Measurements from ENCODE around the gene CERT1.

CERT1 gene

DNA sequence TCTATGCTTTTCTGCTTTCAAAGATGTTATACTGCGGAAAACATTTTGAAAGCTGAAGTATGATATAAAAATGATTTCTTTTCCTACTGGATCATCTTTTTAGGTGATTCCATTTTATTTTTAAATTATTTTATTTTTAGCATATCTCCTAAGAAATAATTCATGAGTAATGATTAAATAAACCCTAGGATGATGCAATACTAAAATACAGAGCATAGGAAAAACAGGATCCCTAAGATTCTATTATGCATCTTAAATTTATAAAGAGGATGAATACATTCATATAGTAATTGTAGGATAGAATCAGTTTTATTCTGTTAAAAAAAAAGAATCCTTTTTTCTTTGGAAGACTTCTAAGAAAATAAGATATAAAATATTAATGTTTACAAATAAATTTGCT is 11.1 kb upstream of the CERT1 start:
- peaks cover 13% of the 10 kb centered on the region for H3K4me1 ChIP-seq (ENCODE audit: insufficient read depth, low read length, poor library complexity, severe bottlenecking)
- no peak overlapping the region for H3K4me2 ChIP-seq (ENCODE audit: low read depth, low read length, poor library complexity, severe bottlenecking)
- H3K27me3 ChIP-seq (ENCODE audit: insufficient read depth, low read length, poor library complexity, severe bottlenecking): peaks cover 3% of the 10 kb centered on the region
- H3K9ac ChIP-seq (ENCODE audit: low read depth, low read length, poor library complexity, severe bottlenecking): no peak overlapping the region
- H4K20me1 ChIP-seq (ENCODE audit: insufficient read depth, low read length, poor library complexity, severe bottlenecking): peaks cover 33% of the 10 kb centered on the region
- H3F3A ChIP-seq (ENCODE audit: low read depth): no peaks in the 10 kb centered on the region; the same call in 1 of the 2 replicates
- H2AFZ ChIP-seq (ENCODE audit: low read length): no peak overlapping the region
- H3K36me3 ChIP-seq (ENCODE audit: insufficient read depth, low read length): peaks cover 18% of the 10 kb centered on the region
- no peak overlapping the region for H3K4me3 ChIP-seq (ENCODE audit: low read length, poor library complexity, severe bottlenecking)
- peaks cover 20% of the 10 kb centered on the region for H3K9me3 ChIP-seq (ENCODE audit: insufficient read depth, low read depth, low read length)
- TF ChIP-seq EZH2phosphoT487 (IDR thresholded peaks at IDR 0.05; ENCODE audit: borderline replicate concordance): no peak
- no peak for TF ChIP-seq CTCF (conservative IDR thresholded peaks at IDR 0.05; ENCODE audit: low read length)
- peaks cover 82% of the 10 kb centered on the region for H3K79me2 ChIP-seq (ENCODE audit: insufficient read depth, low read length)
- no peaks in the 10 kb centered on the region for H3K9me2 ChIP-seq (replicated peaks; ENCODE audit: low read depth, low read length)

DNA sequence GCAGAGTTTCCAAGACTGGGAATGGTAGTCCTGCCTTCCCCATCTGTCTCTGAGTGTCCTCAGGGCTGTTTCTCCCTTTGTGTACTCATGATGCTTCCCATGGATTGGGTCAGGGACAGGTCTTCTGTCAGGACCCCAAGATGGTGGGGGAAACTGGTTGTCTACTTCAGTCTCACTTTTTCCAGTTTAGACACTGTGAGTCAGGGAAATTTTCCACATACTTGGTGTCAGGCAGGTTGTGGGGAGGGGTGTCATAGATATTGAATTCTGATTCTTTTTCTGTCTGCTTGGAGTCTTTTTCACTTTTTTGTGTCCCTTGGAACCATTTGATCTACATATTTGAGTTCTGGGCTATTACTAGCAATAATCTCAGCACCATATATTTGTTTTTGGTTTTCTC is 10.6 kb upstream of the CERT1 start:
- H2AFZ ChIP-seq (ENCODE audit: low read length): no peak overlapping the region
- H3K4me3 ChIP-seq (ENCODE audit: low read length, poor library complexity, severe bottlenecking): no peak overlapping the region
- peaks cover 33% of the 10 kb centered on the region for H4K20me1 ChIP-seq (ENCODE audit: insufficient read depth, low read length, poor library complexity, severe bottlenecking)
- no peak overlapping the region for H3K9ac ChIP-seq (ENCODE audit: low read depth, low read length, poor library complexity, severe bottlenecking)
- peaks cover 3% of the 10 kb centered on the region for H3K27me3 ChIP-seq (ENCODE audit: insufficient read depth, low read length, poor library complexity, severe bottlenecking)
- H3K4me2 ChIP-seq (ENCODE audit: low read depth, low read length, poor library complexity, severe bottlenecking): no peak overlapping the region
- H3K9me2 ChIP-seq (replicated peaks; ENCODE audit: low read depth, low read length): no peaks in the 10 kb centered on the region
- peaks cover 18% of the 10 kb centered on the region for H3K4me1 ChIP-seq (ENCODE audit: insufficient read depth, low read length, poor library complexity, severe bottlenecking)
- no peaks in the 10 kb centered on the region for H3F3A ChIP-seq (ENCODE audit: low read depth)
- H3K36me3 ChIP-seq (ENCODE audit: insufficient read depth, low read length): peaks cover 18% of the 10 kb centered on the region
- TF ChIP-seq CTCF (conservative IDR thresholded peaks at IDR 0.05; ENCODE audit: low read length) (no peak), EZH2phosphoT487 (IDR thresholded peaks at IDR 0.05; ENCODE audit: borderline replicate concordance) (no peak)
- H3K9me3 ChIP-seq (ENCODE audit: insufficient read depth, low read depth, low read length): peaks cover 20% of the 10 kb centered on the region
- H3K79me2 ChIP-seq (ENCODE audit: insufficient read depth, low read length): peaks cover 85% of the 10 kb centered on the region

- Histone ChIP-seq H4K20me1 (ENCODE audit: insufficient read depth, low read length, poor library complexity, severe bottlenecking) (peaks cover 31% of the 10 kb centered on the region), H3K4me3 (ENCODE audit: low read length, poor library complexity, severe bottlenecking) (no peak overlapping the region), H3K79me2 (ENCODE audit: insufficient read depth, low read length) (peaks cover 85% of the 10 kb centered on the region), H3K27me3 (ENCODE audit: insufficient read depth, low read length, poor library complexity, severe bottlenecking) (peaks cover 3% of the 10 kb centered on the region), H3F3A (ENCODE audit: low read depth) (no peaks in the 10 kb centered on the region), H3K9ac (ENCODE audit: low read depth, low read length, poor library complexity, severe bottlenecking) (no peak overlapping the region), H3K4me2 (ENCODE audit: low read depth, low read length, poor library complexity, severe bottlenecking) (no peak overlapping the region), H3K4me1 (ENCODE audit: insufficient read depth, low read length, poor library complexity, severe bottlenecking) (peaks cover 24% of the 10 kb centered on the region), H3K36me3 (ENCODE audit: insufficient read depth, low read length) (peaks cover 18% of the 10 kb centered on the region), H3K9me3 (ENCODE audit: insufficient read depth, low read depth, low read length) (peaks cover 20% of the 10 kb centered on the region), H3K9me2 (replicated peaks; ENCODE audit: low read depth, low read length) (no peaks in the 10 kb centered on the region), H2AFZ (ENCODE audit: low read length) (no peak overlapping the region)
- no peak for TF ChIP-seq CTCF (conservative IDR thresholded peaks at IDR 0.05; ENCODE audit: low read length)
- TF ChIP-seq EZH2phosphoT487 (IDR thresholded peaks at IDR 0.05; ENCODE audit: borderline replicate concordance): no peak
These were observed 9.8 kb upstream of the CERT1 start for GRCh38 chr5:75521195-75521594.
